ENCODE data around the gene PURA.

PURA gene

DNA sequence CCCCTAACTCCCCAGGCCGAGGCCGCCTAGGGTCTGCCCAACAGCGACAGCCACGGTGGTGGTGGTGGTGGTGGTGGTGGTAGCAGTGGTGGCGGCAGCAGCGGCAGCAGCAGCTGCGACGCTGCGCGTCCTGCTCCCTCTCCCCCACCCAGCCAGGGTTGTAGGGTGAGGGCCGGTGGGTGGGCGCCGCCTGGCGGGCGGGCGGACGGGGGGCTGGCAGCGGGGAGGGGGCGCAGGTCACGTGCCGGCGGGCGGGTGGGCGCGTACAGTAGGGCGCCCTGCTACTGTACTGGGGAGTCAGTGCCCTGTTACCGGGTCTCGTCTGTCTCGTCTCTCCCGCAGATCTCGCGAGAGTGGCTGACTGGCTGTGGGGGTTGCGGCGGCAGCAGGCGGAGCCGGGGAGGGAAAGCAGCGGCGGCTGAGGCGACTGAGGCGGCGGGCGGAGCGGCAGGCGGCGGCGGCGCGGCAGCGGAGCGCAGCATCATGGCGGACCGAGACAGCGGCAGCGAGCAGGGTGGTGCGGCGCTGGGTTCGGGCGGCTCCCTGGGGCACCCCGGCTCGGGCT lies at the start of gene PURA:
Gene PURA, plus strand, starts transcription at position 411 of the 565 bp plus-strand sequence. Its CDS starts 73 bp downstream, at position 484.
- DNase-seq (ENCODE audit: low read depth in 2 of 2), result peak; percentile 94

GRCh38 chr5:140072812-140073211 lies 41.1 kb upstream of the PURA start:
- no peak for DNase-seq (ENCODE audit: low read depth in 2 of 2)

DNA sequence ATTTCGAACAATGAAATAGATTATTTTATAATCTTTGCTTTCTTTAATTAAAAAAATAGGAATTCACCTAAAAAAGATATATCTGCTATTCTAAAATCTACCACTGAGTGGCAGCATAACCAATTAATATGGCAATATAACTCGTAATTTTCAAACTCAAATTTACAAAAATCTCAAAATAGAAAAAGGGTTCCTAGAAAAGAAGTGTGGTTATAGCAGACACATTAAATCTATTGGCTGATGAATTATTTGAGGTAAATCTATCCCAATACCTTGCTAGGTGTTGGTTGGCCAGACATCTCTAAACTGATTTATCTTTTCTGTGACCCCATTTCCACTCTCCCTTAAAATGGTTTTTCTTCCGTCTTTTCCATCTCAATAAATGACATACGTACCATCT lies 40.6 kb upstream of the PURA start:
- no peak for DNase-seq (ENCODE audit: low read depth in 2 of 2)

- DNase-seq (ENCODE audit: low read depth in 2 of 2), result no peak
Measured at GRCh38 chr5:140075371-140075770, 38.5 kb upstream of the PURA start.

GRCh38 chr5:140076142-140076541 lies 37.8 kb upstream of the PURA start:
- no peak for DNase-seq (ENCODE audit: low read depth in 2 of 2)

DNA sequence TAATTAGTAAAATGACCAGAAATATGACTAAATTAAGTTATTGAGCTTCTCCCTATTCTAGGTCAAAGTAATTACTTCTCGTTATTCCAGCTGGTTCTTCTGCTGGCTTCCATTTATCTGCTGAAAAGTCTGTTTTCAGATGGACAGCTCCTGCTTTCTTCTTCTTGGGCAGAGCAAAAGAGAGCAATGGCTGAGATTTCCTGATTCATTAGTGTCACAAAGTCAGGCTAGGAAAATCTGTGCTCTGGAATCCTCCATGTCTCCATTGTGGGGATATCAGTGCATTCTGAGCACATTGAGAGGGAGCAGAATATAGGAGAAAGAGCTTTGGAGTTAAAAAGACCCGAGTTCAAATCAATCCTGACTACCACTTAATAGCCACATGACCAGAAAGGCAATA lies 37.1 kb upstream of the PURA start:
- DNase-seq (ENCODE audit: low read depth in 2 of 2), result no peak

DNA sequence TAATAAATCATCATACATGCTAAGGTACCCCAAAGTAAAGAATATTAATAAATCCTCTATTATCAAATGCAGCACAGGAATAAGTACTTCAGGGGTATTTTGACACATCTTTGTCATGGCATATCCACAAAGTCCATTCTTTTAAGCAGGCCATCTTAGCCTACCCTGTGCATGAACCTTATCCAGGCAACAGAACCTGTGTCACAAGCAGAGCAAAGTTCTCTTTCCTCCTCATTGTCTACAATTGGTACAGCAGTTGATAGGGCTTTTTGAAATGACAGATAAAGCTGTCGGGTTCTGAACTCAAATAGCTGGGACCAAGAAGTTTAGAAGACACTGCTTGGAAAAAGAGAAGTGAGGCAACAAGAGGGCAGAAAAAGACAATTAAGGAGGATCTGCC lies 30.8 kb upstream of the PURA start:
- no peak for DNase-seq (ENCODE audit: low read depth in 2 of 2)

DNA sequence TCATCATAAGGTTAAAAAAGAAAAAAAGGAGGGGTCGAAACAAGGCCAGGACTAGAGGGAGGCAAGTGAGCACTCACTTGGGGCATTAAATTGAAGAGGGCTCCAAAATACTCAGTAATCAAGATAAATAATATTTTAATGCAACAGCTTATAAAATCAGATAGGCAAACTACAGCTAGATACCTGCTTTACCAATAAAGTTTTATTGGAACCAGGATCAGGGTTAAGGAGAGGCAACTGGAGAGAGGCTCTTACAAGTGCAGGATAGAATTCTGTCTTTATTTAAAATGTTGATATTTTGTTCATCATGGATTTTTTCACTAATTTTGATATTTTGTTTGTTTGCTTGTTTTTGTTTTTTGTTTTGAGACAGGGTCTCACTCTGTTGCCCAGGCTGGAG lies 30.3 kb upstream of the PURA start:
- no peak for DNase-seq (ENCODE audit: low read depth in 2 of 2)

DNA sequence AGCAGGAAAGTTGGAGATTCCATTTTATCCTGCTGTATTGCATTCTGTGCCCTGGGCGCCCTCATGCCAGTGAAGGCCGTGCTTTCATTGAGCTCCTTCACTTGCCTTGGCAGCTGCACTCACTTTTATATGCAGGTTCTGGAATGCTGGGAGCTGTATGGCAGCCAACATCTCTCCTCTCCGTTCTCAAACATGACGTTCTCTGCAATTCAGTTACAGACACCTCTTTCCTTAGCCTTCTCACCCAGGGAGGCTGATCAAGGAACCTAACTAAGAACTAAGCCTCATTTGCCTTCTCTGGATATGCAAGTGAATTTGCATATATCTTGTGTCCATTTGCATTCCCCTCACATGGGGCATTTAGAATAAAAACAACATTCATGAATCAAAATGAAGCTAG lies 29.4 kb upstream of the PURA start:
- no peak for DNase-seq (ENCODE audit: low read depth in 2 of 2)

- no peak for DNase-seq (ENCODE audit: low read depth in 2 of 2)
Measured at GRCh38 chr5:140090251-140090650, 23.7 kb upstream of the PURA start.

DNA sequence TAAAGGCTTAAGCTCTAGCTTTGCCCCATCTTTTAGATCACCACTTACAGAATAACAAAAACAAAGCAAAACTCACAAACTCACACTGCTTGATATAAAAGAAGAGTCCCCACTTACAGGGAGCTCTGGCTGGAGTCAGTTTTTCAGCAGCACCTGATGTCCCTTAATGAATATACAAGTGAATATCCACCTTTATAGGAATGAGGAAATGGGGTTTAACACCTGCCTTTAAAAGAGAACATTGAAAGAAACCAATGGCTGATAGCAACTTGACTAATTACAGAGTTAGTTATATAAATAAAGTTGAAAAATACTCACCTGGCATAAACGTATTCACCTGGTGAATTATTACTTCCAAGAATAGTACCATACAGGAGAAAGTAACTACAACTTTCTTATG lies 20.7 kb upstream of the PURA start:
- DNase-seq (ENCODE audit: low read depth in 2 of 2), result no peak

GRCh38 chr5:140093866-140094265 lies 20.0 kb upstream of the PURA start:
- no peak for DNase-seq (ENCODE audit: low read depth in 2 of 2)

GRCh38 chr5:140094889-140095288 lies 19.0 kb upstream of the PURA start:
- DNase-seq (ENCODE audit: low read depth in 2 of 2), result no peak

DNA sequence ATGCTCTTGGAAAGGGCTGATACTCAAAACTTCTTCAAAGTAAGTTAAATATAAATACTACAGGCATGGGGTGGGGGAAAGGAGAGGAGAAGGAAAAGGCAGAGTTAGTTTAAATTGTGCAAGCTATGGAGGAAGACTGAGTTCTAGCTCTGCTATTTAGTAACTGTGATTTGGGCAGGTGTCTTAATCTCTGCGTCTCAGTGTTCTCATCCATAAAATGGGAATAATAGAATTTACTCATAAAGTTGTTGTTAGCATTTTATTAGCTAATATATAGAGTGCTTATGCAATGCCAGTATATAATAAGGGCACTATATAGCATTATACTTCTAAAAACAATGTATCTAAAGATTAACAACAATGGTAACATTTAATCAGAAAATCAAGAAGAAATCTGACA lies 12.7 kb upstream of the PURA start:
- no peak for DNase-seq (ENCODE audit: low read depth in 2 of 2)

- DNase-seq (ENCODE audit: low read depth in 2 of 2), result no peak
Measured at GRCh38 chr5:140103154-140103553, 10.8 kb upstream of the PURA start.

GRCh38 chr5:140104100-140104499 lies 9.8 kb upstream of the PURA start:
- DNase-seq (ENCODE audit: low read depth in 2 of 2), result no peak

DNA sequence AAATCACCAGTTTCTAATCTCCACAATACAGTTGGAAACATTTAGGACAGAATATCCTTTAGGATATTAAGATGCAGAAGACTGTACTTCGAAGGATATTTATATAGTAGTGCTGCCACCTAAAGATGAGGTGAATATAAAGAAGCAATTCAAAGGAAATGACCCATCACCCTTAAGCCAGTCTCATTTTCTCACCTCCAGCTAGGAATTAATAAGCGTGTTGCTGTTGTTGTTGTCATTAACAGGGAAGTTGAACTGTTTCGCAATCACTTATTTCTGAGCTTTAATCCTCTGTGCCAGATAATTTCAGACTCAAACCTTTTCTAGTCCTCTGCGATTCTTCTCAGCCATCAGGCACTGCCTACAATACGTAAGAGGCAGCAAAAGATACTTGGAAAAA lies 7.8 kb upstream of the PURA start:
- DNase-seq (ENCODE audit: low read depth in 2 of 2), result no peak

- no peak for DNase-seq (ENCODE audit: low read depth in 2 of 2)
Measured at GRCh38 chr5:140106805-140107311, 7.1 kb upstream of the PURA start.

DNA sequence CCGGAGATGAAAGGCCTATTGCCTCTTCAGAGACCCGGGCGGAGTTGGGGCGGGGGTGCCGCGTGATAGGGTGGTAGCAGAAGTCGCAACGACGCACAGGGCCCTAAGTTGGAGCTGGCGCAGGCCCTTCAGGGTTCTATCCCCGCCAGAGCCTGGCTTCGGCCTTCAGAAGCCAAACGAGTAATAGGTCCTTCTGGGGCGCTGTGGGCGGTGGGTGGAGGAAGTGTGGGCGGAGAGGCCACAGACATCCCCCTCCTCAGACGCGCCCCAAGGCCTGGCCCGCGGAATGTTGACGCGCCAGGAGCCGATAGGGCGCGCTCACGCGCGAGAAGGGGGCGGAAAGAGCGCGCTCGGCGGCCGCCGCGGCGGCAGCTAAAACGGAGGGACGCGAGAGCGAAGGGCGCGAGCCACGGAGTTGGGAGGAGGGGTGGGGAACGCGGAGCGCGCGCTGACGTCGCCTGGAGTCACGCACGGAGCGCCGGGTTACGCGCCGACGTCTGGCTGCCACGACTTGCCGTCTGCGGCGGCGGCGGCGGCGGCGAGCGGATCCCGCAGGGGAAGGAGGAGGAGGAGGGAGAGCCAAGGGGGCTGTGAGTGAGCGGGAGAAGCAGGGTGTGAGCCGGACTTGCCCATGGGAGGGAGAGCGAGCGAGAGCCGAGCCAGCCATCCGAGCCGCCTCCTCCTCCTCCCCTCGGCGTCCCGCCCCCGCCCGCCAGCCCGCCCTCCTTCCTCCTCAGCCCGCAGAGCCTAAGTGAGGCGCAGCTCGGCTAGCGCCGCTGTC lies 6.4 kb upstream of the PURA start:
- DNase-seq (ENCODE audit: low read depth in 2 of 2), result peak; percentile 89 to 92

GRCh38 chr5:140108093-140109017 lies 5.6 kb upstream of the PURA start:
- no peak for DNase-seq (ENCODE audit: low read depth in 2 of 2)

- DNase-seq (ENCODE audit: low read depth in 2 of 2), result no peak
Measured at GRCh38 chr5:140109018-140109758, 4.7 kb upstream of the PURA start.
